ENCODE results near the gene FPR1.
"Not testable (repeated sequence)": the region's sequence is repeated elsewhere in the genome, so short reads cannot be mapped to it uniquely, and the experiment has no call there.

FPR1 gene

GRCh38 chr19:51779181-51779580 lies 27.5 kb upstream of the FPR1 start:
- DNase-seq (ENCODE audit: low read depth): no peak

GRCh38 chr19:51777570-51778462 lies 26.1 kb upstream of the FPR1 start:
- no peak for DNase-seq (ENCODE audit: low read depth)

DNA sequence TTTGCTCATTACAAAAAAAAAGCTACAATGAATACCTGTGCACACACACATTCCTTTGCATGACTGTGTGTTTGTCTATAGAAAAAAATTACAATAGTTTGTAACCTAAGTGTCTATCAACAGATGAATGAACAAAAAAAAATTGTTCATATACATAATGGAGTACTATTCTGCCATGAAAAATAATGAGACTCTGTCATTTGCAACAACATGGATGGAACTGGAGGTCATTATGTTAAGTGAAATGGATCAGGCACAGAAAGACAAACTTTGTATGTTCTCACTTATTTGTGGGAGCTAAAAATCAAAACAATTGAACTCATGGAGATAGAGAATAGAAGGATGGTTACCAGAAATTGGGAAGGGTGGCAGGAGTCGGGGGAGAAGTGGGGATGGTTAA lies 24.9 kb upstream of the FPR1 start:
- DNase-seq (ENCODE audit: low read depth): not testable (repeated sequence)

- no peak for DNase-seq (ENCODE audit: low read depth)
Measured at GRCh38 chr19:51772977-51773376, 21.3 kb upstream of the FPR1 start.

DNA sequence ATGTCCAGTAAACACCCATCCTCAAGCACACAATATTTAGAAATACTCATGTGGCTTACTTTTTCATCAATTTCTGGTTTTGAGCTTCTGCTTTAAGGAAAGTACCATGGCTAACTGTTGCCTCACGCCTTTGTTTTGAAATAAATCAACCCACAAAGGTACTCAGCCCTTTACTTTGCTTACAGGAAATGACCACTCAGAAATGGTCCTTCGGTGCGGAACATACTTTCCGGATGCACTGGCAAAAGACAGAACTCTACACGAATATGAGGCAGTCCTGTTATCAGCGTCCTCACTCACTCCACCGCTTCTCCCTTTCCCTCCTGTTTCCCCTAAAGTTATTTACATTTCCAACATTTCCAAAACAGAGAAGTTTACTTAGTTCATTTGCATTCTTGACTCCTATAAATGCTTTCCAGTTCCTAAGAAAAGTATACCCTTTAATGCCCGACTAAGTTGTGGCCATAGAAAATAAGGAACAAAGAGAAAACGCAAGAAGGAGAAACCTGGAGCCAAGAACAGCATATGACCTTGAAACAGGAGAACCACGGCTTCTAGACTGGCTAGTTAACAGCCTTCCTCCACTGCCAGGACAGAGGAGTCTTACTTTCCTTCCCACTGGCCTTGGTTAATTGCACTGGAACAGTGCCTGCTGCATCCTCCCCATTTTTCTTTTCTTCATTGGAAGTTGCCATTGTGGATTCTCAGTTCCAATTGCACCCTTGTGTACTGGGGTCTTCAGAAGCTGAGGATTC lies 19.9 kb upstream of the FPR1 start:
- no peak for DNase-seq (ENCODE audit: low read depth)

GRCh38 chr19:51766461-51766860 lies 14.8 kb upstream of the FPR1 start:
- no peak for DNase-seq (ENCODE audit: low read depth)

DNA sequence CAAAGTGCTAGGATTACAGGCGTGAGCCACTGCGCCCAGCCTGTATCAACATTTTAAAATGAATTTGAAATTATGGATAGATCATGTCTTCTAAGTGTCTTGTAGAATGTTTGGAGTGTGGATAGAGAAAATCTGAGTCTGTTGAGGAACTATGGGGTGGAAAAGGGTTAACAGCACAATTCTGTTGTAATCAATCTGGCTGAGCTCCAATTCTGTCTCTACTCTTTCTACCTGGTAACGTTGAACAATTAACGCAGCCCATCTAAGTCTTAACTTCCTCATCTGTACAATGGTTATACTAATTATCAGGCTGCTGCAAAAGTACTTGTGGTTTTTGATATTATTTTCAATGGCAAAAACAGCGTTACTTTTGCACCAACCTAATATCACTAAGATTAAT lies 13.4 kb upstream of the FPR1 start:
- no peak for DNase-seq (ENCODE audit: low read depth)

- no peak for DNase-seq (ENCODE audit: low read depth)
Measured at GRCh38 chr19:51761696-51762095, 10.0 kb upstream of the FPR1 start.

- no peak for DNase-seq (ENCODE audit: low read depth)
Measured at GRCh38 chr19:51760697-51761356, 9.1 kb upstream of the FPR1 start, which contains the start of gene FPR2. FPR2 (plus strand) TSS chr19:51761180; CDS start chr19:51768659, 7,479 bp downstream.

DNA sequence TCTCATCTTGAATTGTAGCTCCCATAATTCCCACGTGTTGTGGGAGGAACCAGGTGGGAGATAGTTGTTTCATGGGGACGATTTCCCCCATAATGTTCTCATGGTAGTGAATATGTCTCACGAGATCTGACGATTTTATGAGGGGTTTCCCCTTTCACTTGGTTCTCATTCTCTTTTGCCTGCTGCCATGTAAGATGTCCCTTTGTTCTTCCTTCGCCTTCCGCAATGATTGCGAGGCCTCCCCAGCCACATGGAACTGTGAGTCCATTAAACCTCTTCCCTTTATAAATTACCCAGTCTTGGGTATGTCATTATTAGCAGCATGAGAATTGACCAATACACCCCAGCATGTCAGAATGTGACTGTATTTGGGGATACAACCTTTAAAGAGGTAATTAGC lies 3.9 kb upstream of the FPR1 start:
- DNase-seq (ENCODE audit: low read depth): no peak

GRCh38 chr19:51754770-51755169 lies 3.1 kb upstream of the FPR1 start:
- DNase-seq (ENCODE audit: low read depth): no peak

DNA sequence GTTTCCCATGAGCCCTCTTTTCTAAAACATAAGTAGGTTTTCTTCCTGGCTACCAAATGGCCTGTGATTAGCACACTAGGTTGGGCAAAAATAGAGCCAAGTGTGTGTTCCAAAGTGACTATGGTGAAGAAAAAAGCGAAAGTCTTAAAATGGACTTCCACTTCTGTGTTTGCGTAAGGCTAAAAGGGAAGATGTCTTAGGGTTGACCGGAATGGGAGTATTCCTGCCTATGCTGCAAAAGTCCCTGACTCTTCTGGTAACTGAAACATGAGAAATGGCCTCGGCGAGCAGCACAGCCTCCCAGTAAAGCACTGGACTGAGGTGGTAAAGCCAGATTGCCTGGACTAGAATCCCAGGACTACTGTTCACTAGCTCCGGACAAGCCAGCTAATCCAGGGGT lies 2.4 kb upstream of the FPR1 start:
- DNase-seq (ENCODE audit: low read depth): no peak

DNA sequence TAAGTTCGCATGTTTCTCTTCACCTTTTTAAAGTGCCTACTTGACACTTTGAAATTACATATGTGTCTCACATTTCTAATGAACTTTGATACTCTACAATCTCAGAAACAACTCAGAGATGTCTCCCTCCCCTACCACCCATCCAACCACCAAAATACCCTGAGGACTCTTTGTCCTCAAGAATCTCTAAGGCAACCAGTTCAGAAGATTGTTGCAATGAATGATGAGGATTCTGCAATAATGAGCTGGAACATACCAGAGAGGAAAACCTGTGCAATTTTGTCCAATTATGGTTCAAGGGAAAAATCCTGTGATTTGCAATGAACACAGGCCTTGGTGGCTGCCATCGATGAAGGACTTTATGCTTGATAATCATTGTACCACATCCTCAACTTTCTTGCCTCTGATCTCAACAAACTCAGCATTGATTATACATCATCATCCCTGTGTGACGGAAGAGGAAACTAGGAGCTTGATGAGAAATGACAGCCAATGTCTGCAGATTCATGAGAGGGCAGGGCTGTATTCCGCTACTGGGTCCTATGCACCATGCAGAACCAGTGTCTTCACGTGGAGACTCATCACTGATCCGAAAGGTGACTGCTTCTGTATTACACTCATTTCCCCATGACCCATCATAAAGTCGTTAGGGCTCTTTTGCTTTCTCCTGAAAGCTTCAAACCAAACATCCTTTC lies 1.1 kb downstream of the FPR1 start:
- no peak for DNase-seq (ENCODE audit: low read depth)

- DNase-seq (ENCODE audit: low read depth): no peak
Measured at GRCh38 chr19:51749979-51750378, 1.7 kb downstream of the FPR1 start.

- no peak for DNase-seq (ENCODE audit: low read depth)
Measured at GRCh38 chr19:51746731-51747130, 4.9 kb downstream of the FPR1 start.

DNA sequence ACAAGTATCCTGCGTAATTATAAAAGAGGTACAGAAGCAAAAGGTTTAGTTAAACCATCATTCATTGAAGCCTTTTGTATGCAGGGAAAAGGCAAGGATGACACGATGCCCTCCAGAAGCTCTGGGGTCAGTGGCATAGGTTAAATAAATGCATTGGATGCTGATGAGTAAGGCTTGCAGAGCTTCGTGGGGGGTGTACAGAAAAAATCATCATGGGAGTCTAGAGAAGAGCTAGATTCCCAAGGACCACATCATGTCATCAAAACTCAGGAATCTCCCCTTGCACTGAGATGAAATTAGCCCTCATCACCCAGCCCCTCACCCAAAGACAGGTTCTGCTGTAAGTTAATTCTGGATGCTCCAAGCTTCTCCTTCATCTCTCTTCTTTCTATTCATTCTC lies 8.3 kb downstream of the FPR1 start:
- DNase-seq (ENCODE audit: low read depth): no peak

- no peak for DNase-seq (ENCODE audit: low read depth)
Measured at GRCh38 chr19:51742789-51743188, 8.9 kb downstream of the FPR1 start.

- no peak for DNase-seq (ENCODE audit: low read depth)
Measured at GRCh38 chr19:51740356-51740755, 11.3 kb downstream of the FPR1 start.

GRCh38 chr19:51739466-51740213 lies 12.0 kb downstream of the FPR1 start:
- no peak for DNase-seq (ENCODE audit: low read depth)

DNA sequence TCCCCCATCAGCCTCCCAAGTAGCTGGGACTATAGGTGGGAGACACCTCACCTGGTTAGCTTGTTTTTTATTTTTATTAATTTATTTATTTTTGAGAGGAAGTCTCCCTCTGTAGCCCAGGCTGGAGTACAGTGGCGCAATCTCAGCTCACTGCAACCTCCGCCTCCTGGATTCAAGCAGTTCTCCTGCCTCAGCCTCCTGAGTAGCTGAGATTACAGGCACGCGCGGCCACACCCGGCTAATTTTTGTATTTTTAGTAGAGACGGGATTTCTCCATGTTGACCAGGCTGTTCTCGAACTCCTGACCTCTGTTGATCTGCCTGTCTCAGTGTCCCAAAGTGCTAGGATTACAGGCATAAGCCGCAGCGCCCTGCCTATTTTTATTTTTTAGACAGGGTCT lies 13.2 kb downstream of the FPR1 start:
- not testable (repeated sequence) for DNase-seq (ENCODE audit: low read depth)

DNA sequence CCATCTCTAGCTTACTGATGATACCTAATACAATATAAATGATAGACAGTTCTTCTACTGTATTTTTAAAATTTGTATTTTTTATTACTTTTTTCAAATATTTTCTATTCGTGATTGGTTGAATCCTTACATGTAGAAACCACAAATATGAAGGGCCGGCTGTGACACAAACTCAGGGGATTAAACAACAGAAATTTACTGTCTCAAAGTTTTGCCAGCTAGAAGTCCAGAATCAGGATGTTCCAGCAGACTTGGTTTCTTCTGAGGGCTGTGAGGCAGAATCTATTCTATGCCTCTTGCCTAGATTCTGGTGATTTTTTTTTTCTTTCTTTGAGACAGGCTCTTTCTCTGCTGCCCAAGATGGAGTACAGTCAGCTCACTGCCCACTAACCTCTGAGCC lies 13.8 kb downstream of the FPR1 start:
- no peak for DNase-seq (ENCODE audit: low read depth)

Measured in stimulated activated CD8-positive, alpha-beta memory T cell treated with anti-CD3 and anti-CD28 coated beads, Interleukin-4, amount 100 ng/mL, for 24 hours (primary cell).